Heart right ventricle (tissue), 16 donors: ENCODE results near the gene RAB10. TPM values are rescaled to one million over a fixed set of nuclear protein-coding genes. Genes with fewer than 3 reads are reported as not detected.
"Not testable (repeated sequence)": the region's sequence is repeated elsewhere in the genome, so short reads cannot be mapped to it uniquely, and the experiment has no call there.

ENCODE experiments used
- ATAC-seq, 8 donors: fragments of 200-7000 bp; cut with Tn5 transposase; one replicate each; pipeline ENCODE4 v1.9.1; 2020; ENCODE audit warnings: mild to moderate bottlenecking in 8 of 8, moderate library complexity in 8 of 8, moderate number of reproducible peaks in 1 of 8
- DNase-seq, 2 donors: peaks; one replicate each; pipeline ENCODE4 v3.0.0-alpha.2; 2020
- H3K27ac ChIP-seq, 10 donors: fragments of 200-600 bp; sonication (generic) in 2 of 10; one replicate each; pipeline versions ENCODE4 v1.5.0 to v1.8.0; 2020 to 2022; ENCODE audit warnings: mild to moderate bottlenecking in 3 of 10
- H3K27me3 ChIP-seq, 7 donors: fragments of 200-600 bp; one replicate each; pipeline ENCODE4 v1.8.0; 2021 to 2022; ENCODE audit warnings: mild to moderate bottlenecking in 2 of 7
- H3K36me3 ChIP-seq, 9 donors: fragments of 200-600 bp; sonication (generic) in 1 of 9; one replicate each; pipeline versions ENCODE4 v1.5.0 to v1.8.0; 2020 to 2022; ENCODE audit warnings: mild to moderate bottlenecking in 2 of 9
- H3K4me1 ChIP-seq, 9 donors: fragments of 200-600 bp; sonication (generic) in 1 of 9; one replicate each; pipeline versions ENCODE4 v1.5.0 to v1.8.0; 2020 to 2022; ENCODE audit warnings: mild to moderate bottlenecking in 4 of 9
- H3K4me3 ChIP-seq, 10 donors: fragments of 200-600 bp; sonication (generic) in 2 of 10; one replicate each; pipeline versions ENCODE4 v1.5.0 to v1.8.0; 2020 to 2022; ENCODE audit warnings: mild to moderate bottlenecking in 7 of 10, moderate library complexity in 2 of 10
- H3K9me3 ChIP-seq, 11 donors: fragments of 200-600 bp in 10 of 11; sonication (generic) in 2 of 11; one replicate each; pipeline versions ENCODE4 v1.5.0 to v1.8.0; 2013 to 2022; ENCODE audit warnings: mild to moderate bottlenecking in 2 of 11, control low read depth in 1 of 11, moderate library complexity in 1 of 11
- WGBS, 2 donors: extraction: QIAGEN DNeasy Blood & Tissue Kit; methylation state at CpG; one replicate each; pipeline ENCODE4 v1.1.7; 2013; ENCODE audit warnings: inconsistent platforms in 1 of 2; 5-methylcytosine and 5-hydroxymethylcytosine counted together
- intact Hi-C, 10 donors: fragments of 100-400 bp; cut with DNase I; formaldehyde crosslinking; loops; one replicate each; pipeline versions ENCODE4 v1.11.1 to v1.14.2; 2022
- polyA plus RNA-seq, 2 donors: library from polyadenylated mRNA; stranded (reverse); fragments of 200-250 nt; gene quantifications; one replicate each; pipeline ENCODE4 v1.2.3, GENCODE V29; 2013
- total RNA-seq, 10 donors: library from RNA; stranded (reverse); fragmentation: NEBNext Ultra II Directional in 3 of 10; extraction: Animal tissue kit (Norgen Biotek cat#: 25700) in 3 of 10; gene quantifications; one replicate each; pipeline versions ENCODE4 v1.2.1 to v1.2.4, GENCODE V29; 2021 to 2023
- TF ChIP-seq, protein P1 (sequence below), 9 donors: fragments of 200-600 bp; sonication (generic) in 2 of 9; IDR thresholded peaks; one replicate each; pipeline versions ENCODE4 v1.5.0 to v1.8.0; 2021 to 2022; ENCODE audit warnings: antibody characterized with exemption in 9 of 9, mild to moderate bottlenecking in 5 of 9, moderate library complexity in 1 of 9
- donor health status: Arrhythmogenic right ventricular cardiomyopathy.
- donor health status: ischemic (EF 13 %, LVEDD 7.1; RV severe dilation, severe dysfunction).
- donor health status: healthy with polysubstance abuse.
- donor health status: DM: no; HTN: yes; CAD: no.
- donor health status: DM: no; HTN: no; CAD: no.
- donor health status: ischemic (EF 25% LVEDD 6.9; RV normal size, moderate dysfunction).
- donor health status: ischemic (EF 25% LVEDD 5.7; RV mildly dilated, moderate dysfunction).
- donor health status: healthy.
- donor health status: DM: yes; HTN: yes; CAD: no.
- donor health status: Ischemic cardiomyopathy.
- donor health status: ischemic (EF 35%, LVEDD 5.7; RV mildly dilated, moderate dysfunction).
- donor health status: nonischemic (EF 11% LVEDD 7.7; RV severe dilation, severe dysfunction).
- donor health status: DM: yes; HTN: yes; CAD: no.
- donor health status: PGD.
- donor health status: ischemic (EF 29% LVEDD 5.4; RV normal size, mild dysfunction).
- donor health status: nonischemic (EF 23%, LVEDD 6.1; RV moderate dilation, normal function).

Gene RAB10
- total and polyA plus RNA-seq, 12 donors = 32.2 to 110 (median 94.2) TPM

GRCh38 chr2:26020231-26020640, 13.6 kb upstream of the RAB10 start:
- H3K27ac ChIP-seq = no peak overlapping the region
- intact Hi-C loops = no loop called here
- TF ChIP-seq, protein P1, sequence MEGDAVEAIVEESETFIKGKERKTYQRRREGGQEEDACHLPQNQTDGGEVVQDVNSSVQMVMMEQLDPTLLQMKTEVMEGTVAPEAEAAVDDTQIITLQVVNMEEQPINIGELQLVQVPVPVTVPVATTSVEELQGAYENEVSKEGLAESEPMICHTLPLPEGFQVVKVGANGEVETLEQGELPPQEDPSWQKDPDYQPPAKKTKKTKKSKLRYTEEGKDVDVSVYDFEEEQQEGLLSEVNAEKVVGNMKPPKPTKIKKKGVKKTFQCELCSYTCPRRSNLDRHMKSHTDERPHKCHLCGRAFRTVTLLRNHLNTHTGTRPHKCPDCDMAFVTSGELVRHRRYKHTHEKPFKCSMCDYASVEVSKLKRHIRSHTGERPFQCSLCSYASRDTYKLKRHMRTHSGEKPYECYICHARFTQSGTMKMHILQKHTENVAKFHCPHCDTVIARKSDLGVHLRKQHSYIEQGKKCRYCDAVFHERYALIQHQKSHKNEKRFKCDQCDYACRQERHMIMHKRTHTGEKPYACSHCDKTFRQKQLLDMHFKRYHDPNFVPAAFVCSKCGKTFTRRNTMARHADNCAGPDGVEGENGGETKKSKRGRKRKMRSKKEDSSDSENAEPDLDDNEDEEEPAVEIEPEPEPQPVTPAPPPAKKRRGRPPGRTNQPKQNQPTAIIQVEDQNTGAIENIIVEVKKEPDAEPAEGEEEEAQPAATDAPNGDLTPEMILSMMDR (IDR thresholded peaks at IDR 0.05) = no peak
- DNase-seq = no peak
- H3K4me3 ChIP-seq = no peak overlapping the region
- no peaks in the 10 kb centered on the region for H3K36me3 ChIP-seq
- ATAC-seq = no peak
- peaks cover 9 to 31% (median 11%) of the 10 kb centered on the region in 9 donors for H3K4me1 ChIP-seq
- 76 to 80% methylated on average over 4 of the region's 4 CpGs for WGBS, 2 donors
- no peaks in the 10 kb centered on the region for H3K27me3 ChIP-seq
- H3K9me3 ChIP-seq = peaks cover 0 to 7% (median 0%) of the 10 kb centered on the region in 11 donors

DNA sequence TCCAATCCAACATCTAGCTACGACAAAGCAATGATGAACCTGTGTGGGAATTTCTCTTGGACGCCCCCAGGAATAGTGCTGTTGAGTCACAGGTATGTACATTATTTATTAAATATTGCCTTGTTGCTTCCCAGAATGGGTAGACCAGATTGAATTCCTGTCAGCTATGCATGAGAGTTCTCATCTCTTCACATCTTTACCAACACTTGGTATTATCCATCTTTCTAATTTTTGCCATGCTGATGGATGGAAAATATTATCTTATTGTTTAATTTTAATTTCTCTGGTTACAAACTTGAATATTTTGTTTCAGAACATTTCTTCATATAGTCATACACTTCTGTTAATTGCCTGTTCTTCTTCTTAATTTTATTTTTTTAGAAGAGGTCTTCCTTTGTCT, 9.6 kb upstream of the RAB10 start:
- peaks cover 0 to 7% (median 0%) of the 10 kb centered on the region in 11 donors for H3K9me3 ChIP-seq
- TF ChIP-seq, protein P1 (IDR thresholded peaks at IDR 0.05) = no peak
- no peak overlapping the region for H3K27ac ChIP-seq
- DNase-seq (no peak), ATAC-seq (no peak)
- intact Hi-C loops = no loop called here
- no peak overlapping the region for H3K4me3 ChIP-seq
- no peaks in the 10 kb centered on the region for H3K36me3 ChIP-seq
- 96 to 97% methylated on average over 2 of the region's 2 CpGs for WGBS, 2 donors
- H3K4me1 ChIP-seq = peaks cover 0 to 10% (median 0%) of the 10 kb centered on the region in 9 donors
- H3K27me3 ChIP-seq = no peaks in the 10 kb centered on the region

- DNase-seq (no peak), ATAC-seq (no peak)
- no peaks in the 10 kb centered on the region for H3K36me3 ChIP-seq
- intact Hi-C loops = no loop called here
- no peak overlapping the region for H3K4me3 ChIP-seq
- no peak overlapping the region for H3K27ac ChIP-seq
- H3K9me3 ChIP-seq = peaks cover 0 to 7% (median 0%) of the 10 kb centered on the region in 11 donors
- peaks cover 0 to 10% (median 0%) of the 10 kb centered on the region in 9 donors for H3K4me1 ChIP-seq
- no peaks in the 10 kb centered on the region for H3K27me3 ChIP-seq
- TF ChIP-seq, protein P1 (IDR thresholded peaks at IDR 0.05) = no peak
Measured at GRCh38 chr2:26025509-26025908, 8.4 kb upstream of the RAB10 start.

GRCh38 chr2:26028083-26028482, 5.8 kb upstream of the RAB10 start:
- WGBS, 2 donors = 94 to 95% methylated on average over 16 of the region's 16 CpGs
- DNase-seq = not testable (repeated sequence)
- peaks cover 0 to 17% (median 6%) of the 10 kb centered on the region in 9 donors for H3K4me1 ChIP-seq

GRCh38 chr2:26032586-26033269, 1.2 kb upstream of the RAB10 start:
- DNase-seq, intact Hi-C loops: not testable (repeated sequence)
- 36 to 44% methylated on average over 24 of the region's 24 CpGs for WGBS, 2 donors

More at GRCh38 chr2:26028083-26028482, 5.8 kb upstream of the RAB10 start:
- H3K36me3 ChIP-seq, H3K9me3 ChIP-seq, intact Hi-C loops, ATAC-seq, H3K4me3 ChIP-seq, H3K27ac ChIP-seq, H3K27me3 ChIP-seq: not testable (repeated sequence)

More at GRCh38 chr2:26032586-26033269, 1.2 kb upstream of the RAB10 start:
- Histone ChIP-seq H3K36me3 (peaks cover 0 to 12% (median 0%) of the 10 kb centered on the region in 9 donors), H3K27ac (peak overlapping the region; percentile 91 to 98 (median 96)), H3K4me3 (peak overlapping the region; percentile 65 to 97 (median 88)), H3K4me1 (peaks cover 2 to 35% (median 29%) of the 10 kb centered on the region in 9 donors)
- H3K9me3 ChIP-seq, H3K27me3 ChIP-seq: not testable (repeated sequence)
- peak; percentile 19 to 58 (median 36) for ATAC-seq
